ENCODE data around the gene YBX2.

The YBX2 gene

GRCh38 chr17:7296189-7296861, 1.9 kb upstream of the YBX2 start:
- peak; percentile 69 for DNase-seq (ENCODE audit: low spot score)

GRCh38 chr17:7295230-7296180, 1.1 kb upstream of the YBX2 start:
- DNase-seq (ENCODE audit: low spot score) = no peak

- DNase-seq (ENCODE audit: low spot score) = no peak
These were observed 424 bp downstream of the YBX2 start for GRCh38 chr17:7293816-7294613.

- no peak for DNase-seq (ENCODE audit: low spot score)
These were observed 1.3 kb downstream of the YBX2 start for GRCh38 chr17:7293159-7293558.

- DNase-seq (ENCODE audit: low spot score) = no peak
These were observed 1.7 kb downstream of the YBX2 start for GRCh38 chr17:7292729-7293128.

- DNase-seq (ENCODE audit: low spot score) = no peak
These were observed 2.2 kb downstream of the YBX2 start for GRCh38 chr17:7292194-7292593.

GRCh38 chr17:7290685-7291084, 3.8 kb downstream of the YBX2 start:
- DNase-seq (ENCODE audit: low spot score) = no peak

- no peak for DNase-seq (ENCODE audit: low spot score)
These were observed 4.3 kb downstream of the YBX2 start for GRCh38 chr17:7290166-7290565.

GRCh38 chr17:7289256-7290032, 5.0 kb downstream of the YBX2 start:
- DNase-seq (ENCODE audit: low spot score) = no peak

- DNase-seq (ENCODE audit: low spot score) = no peak
These were observed 8.8 kb downstream of the YBX2 start for GRCh38 chr17:7285679-7286078.

GRCh38 chr17:7284911-7285310, 9.5 kb downstream of the YBX2 start:
- no peak for DNase-seq (ENCODE audit: low spot score)

GRCh38 chr17:7283471-7284216, 10.8 kb downstream of the YBX2 start:
- DNase-seq (ENCODE audit: low spot score) = no peak

GRCh38 chr17:7282752-7283321, 11.6 kb downstream of the YBX2 start:
- no peak for DNase-seq (ENCODE audit: low spot score)

- no peak for DNase-seq (ENCODE audit: low spot score)
These were observed 12.3 kb downstream of the YBX2 start for GRCh38 chr17:7281953-7282751.

- DNase-seq (ENCODE audit: low spot score) = peak; percentile 67
These were observed 13.1 kb downstream of the YBX2 start, which contains the start of gene SLC2A4 for GRCh38 chr17:7281074-7281952. SLC2A4 (plus strand) TSS chr17:7281718; CDS start chr17:7281935, 217 bp downstream.

- peak; percentile 70 for DNase-seq (ENCODE audit: low spot score)
These were observed 13.8 kb downstream of the YBX2 start for GRCh38 chr17:7280519-7281073.

- DNase-seq (ENCODE audit: low spot score) = no peak
These were observed 15.0 kb downstream of the YBX2 start for GRCh38 chr17:7279448-7279847.

GRCh38 chr17:7266784-7267183, 27.7 kb downstream of the YBX2 start:
- DNase-seq (ENCODE audit: low spot score) = no peak

GRCh38 chr17:7263801-7264078, 30.7 kb downstream of the YBX2 start:
- no peak for DNase-seq (ENCODE audit: low spot score)
